Spleen (tissue), 11 donors: ENCODE data around the gene NLRP3. TPM values are rescaled to one million over a fixed set of nuclear protein-coding genes. Genes with fewer than 3 reads are reported as not detected.

Experiments
- DNase-seq: peaks from one replicate; pipeline ENCODE4 v3.0.0-alpha.2; 2020
- H3K27ac ChIP-seq, 8 donors: fragments of 200-600 bp; sonication (generic) in 7 of 8; 1 replicate in 4 of 8; 2 replicates in 4 of 8; pipeline versions ENCODE4 v1.5.0 to v1.8.0; 2016 to 2021; ENCODE audit warnings: inconsistent platforms in 4 of 8, mild to moderate bottlenecking in 4 of 8, moderate library complexity in 1 of 8
- H3K27me3 ChIP-seq, 7 donors: fragments of 200-600 bp; sonication (generic) in 6 of 7; replicated peaks in 1 of 7; 1 replicate in 4 of 7; 2 replicates in 3 of 7; pipeline versions ENCODE4 v1.5.0 to v1.8.0; 2016 to 2021; ENCODE audit warnings: inconsistent platforms in 3 of 7, mild to moderate bottlenecking in 1 of 7
- H3K36me3 ChIP-seq, 6 donors: fragments of 200-600 bp; sonication (generic) in 5 of 6; 1 replicate in 4 of 6; 2 replicates in 2 of 6; pipeline versions ENCODE4 v1.5.0 to v1.8.0; 2016 to 2021; ENCODE audit warnings: inconsistent platforms in 2 of 6
- H3K4me1 ChIP-seq, 6 donors: fragments of 200-600 bp; sonication (generic) in 5 of 6; 1 replicate in 3 of 6; 2 replicates in 3 of 6; pipeline versions ENCODE4 v1.5.0 to v1.8.0; 2016 to 2021; ENCODE audit warnings: inconsistent platforms in 3 of 6
- H3K4me3 ChIP-seq, 8 donors: fragments of 200-600 bp; sonication (generic) in 7 of 8; 1 replicate in 4 of 8; 2 replicates in 4 of 8; pipeline versions ENCODE4 v1.5.0 to v1.8.0; 2016 to 2021; ENCODE audit warnings: inconsistent platforms in 4 of 8, mild to moderate bottlenecking in 4 of 8, moderate library complexity in 2 of 8
- H3K9me3 ChIP-seq, 8 donors: fragments of 200-600 bp; sonication (generic) in 7 of 8; 1 replicate in 4 of 8; 2 replicates in 4 of 8; pipeline versions ENCODE4 v1.5.0 to v1.8.0; 2016 to 2021; ENCODE audit warnings: inconsistent platforms in 4 of 8
- POLR2A ChIP-seq, 3 donors: fragments of 450-650 bp; IDR thresholded peaks; one replicate each; pipeline ENCODE4 v1.5.1; 2017; ENCODE audit warnings: antibody characterized with exemption in 3 of 3, mild to moderate bottlenecking in 1 of 3
- POLR2AphosphoS5 ChIP-seq, 3 donors: sonication (generic); formaldehyde crosslinking; IDR thresholded peaks; one replicate each; pipeline ENCODE4 v1.5.1; 2017; ENCODE audit warnings: antibody characterized with exemption in 3 of 3
- WGBS, 5 donors: extraction: QIAGEN DNeasy Blood & Tissue Kit in 3 of 5; methylation state at CpG; one replicate each; pipeline versions ENCODE4 v1.1.5 to v1.1.7; 2013 to 2018; 5-methylcytosine and 5-hydroxymethylcytosine counted together
- intact Hi-C: fragments of 100-400 bp; cut with DNase I; formaldehyde crosslinking; loops from one replicate; pipeline ENCODE4 v1.15.0; 2023; ENCODE audit warnings: low total_unique reads
- polyA plus RNA-seq, 3 donors: library from polyadenylated mRNA; stranded (reverse); fragments of 200-250 nt; gene quantifications; one replicate each; pipeline ENCODE4 v1.2.1, GENCODE V29; 2013
- total RNA-seq, 7 donors: library from RNA; depleted of rRNA in 3 of 7; stranded (reverse); fragments of >200 nt in 3 of 7; fragmentation: NEBNext Ultra II Directional in 4 of 7; extraction: Animal tissue kit (Norgen Biotek cat#: 25700) in 4 of 7; gene quantifications; one replicate each; pipeline versions ENCODE4 v1.1.0 to v1.2.1, GENCODE V29; 2016 to 2021
- TF ChIP-seq, protein P1 (sequence below), 11 experiments: fragments of 200-600 bp in 7 of 11; fragments of 450-650 bp in 4 of 11; sonication (generic) in 4 of 11; IDR thresholded peaks in 8 of 11; conservative IDR thresholded peaks in 3 of 11; 1 replicate in 7 of 11; 2 replicates in 4 of 11; pipeline versions ENCODE4 v1.4.0 to v1.8.0; 2016 to 2021; ENCODE audit warnings: antibody characterized with exemption in 11 of 11, inconsistent platforms in 4 of 11, mild to moderate bottlenecking in 1 of 11
- donor health status: healthy with polysubstance abuse.
- donor health status: DM: no; HTN: no; CAD: no; lungs with moderate emphysema.
- donor health status: DM: no; HTN: no; CAD: no.
- donor health status: Bipolar disorder and iron deficiency.
- donor health status: healthy.
- donor health status: DM: no; HTN: no; CAD: no.
- donor health status: DM: yes; HTN: yes; CAD: no.

Gene NLRP3
- total and polyA plus RNA-seq, 10 donors = 1.2 to 17.0 (median 9.1) TPM

GRCh38 chr1:247448107-247448791 is 32.3 kb downstream of the NLRP3 start:
- peak overlapping the region in 7 of 8 donors; percentile 2 to 75 (median 46) for H3K27ac ChIP-seq
- H3K27me3 ChIP-seq = no peaks in the 10 kb centered on the region
- H3K4me3 ChIP-seq = peak overlapping the region in 7 of 8 donors; percentile 6 to 62 (median 29)
- WGBS, 5 donors = 37 to 47% (median 43%) methylated on average over 31 of the region's 31 CpGs
- peak; percentile 78 to 81 (median 80) for TF ChIP-seq POLR2AphosphoS5 (IDR thresholded peaks at IDR 0.05)
- TF ChIP-seq POLR2A (IDR thresholded peaks at IDR 0.05) = no peak
- TF ChIP-seq, protein P1, sequence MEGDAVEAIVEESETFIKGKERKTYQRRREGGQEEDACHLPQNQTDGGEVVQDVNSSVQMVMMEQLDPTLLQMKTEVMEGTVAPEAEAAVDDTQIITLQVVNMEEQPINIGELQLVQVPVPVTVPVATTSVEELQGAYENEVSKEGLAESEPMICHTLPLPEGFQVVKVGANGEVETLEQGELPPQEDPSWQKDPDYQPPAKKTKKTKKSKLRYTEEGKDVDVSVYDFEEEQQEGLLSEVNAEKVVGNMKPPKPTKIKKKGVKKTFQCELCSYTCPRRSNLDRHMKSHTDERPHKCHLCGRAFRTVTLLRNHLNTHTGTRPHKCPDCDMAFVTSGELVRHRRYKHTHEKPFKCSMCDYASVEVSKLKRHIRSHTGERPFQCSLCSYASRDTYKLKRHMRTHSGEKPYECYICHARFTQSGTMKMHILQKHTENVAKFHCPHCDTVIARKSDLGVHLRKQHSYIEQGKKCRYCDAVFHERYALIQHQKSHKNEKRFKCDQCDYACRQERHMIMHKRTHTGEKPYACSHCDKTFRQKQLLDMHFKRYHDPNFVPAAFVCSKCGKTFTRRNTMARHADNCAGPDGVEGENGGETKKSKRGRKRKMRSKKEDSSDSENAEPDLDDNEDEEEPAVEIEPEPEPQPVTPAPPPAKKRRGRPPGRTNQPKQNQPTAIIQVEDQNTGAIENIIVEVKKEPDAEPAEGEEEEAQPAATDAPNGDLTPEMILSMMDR (IDR thresholded peaks at IDR 0.05 in 8 of 11, conservative IDR thresholded peaks at IDR 0.05 in 3 of 11) = no peak
- intact Hi-C loops = no loop called here
- H3K9me3 ChIP-seq = no peaks in the 10 kb centered on the region
- DNase-seq = peak; percentile 86
- H3K4me1 ChIP-seq = peaks cover 0 to 15% (median 1%) of the 10 kb centered on the region in 6 donors
- H3K36me3 ChIP-seq = peaks cover 0 to 52% (median 0%) of the 10 kb centered on the region in 6 donors

- H3K27ac ChIP-seq = no peak overlapping the region
- no peak for DNase-seq
- intact Hi-C loops = no loop called here
- H3K9me3 ChIP-seq = no peaks in the 10 kb centered on the region
- peaks cover 0 to 31% (median 0%) of the 10 kb centered on the region in 6 donors for H3K36me3 ChIP-seq
- peaks cover 0 to 20% (median 1%) of the 10 kb centered on the region in 6 donors for H3K4me1 ChIP-seq
- H3K4me3 ChIP-seq = no peak overlapping the region
- H3K27me3 ChIP-seq = peaks cover 0 to 9% (median 0%) of the 10 kb centered on the region in 7 donors
- TF ChIP-seq POLR2AphosphoS5 (IDR thresholded peaks at IDR 0.05) = no peak
- TF ChIP-seq, protein P1 (IDR thresholded peaks at IDR 0.05 in 8 of 11, conservative IDR thresholded peaks at IDR 0.05 in 3 of 11) = no peak
- no peak for TF ChIP-seq POLR2A (IDR thresholded peaks at IDR 0.05)
- WGBS, 5 donors = 89 to 95% (median 92%) methylated on average over 23 of the region's 23 CpGs
These were observed 35.5 kb downstream of the NLRP3 start for GRCh38 chr1:247451388-247452010.

GRCh38 chr1:247452447-247453039 is 36.6 kb downstream of the NLRP3 start:
- H3K9me3 ChIP-seq = no peaks in the 10 kb centered on the region
- intact Hi-C loops = no loop called here
- H3K4me3 ChIP-seq = no peak overlapping the region
- TF ChIP-seq POLR2A (IDR thresholded peaks at IDR 0.05) (no peak), POLR2AphosphoS5 (IDR thresholded peaks at IDR 0.05) (no peak)
- TF ChIP-seq, protein P1 (IDR thresholded peaks at IDR 0.05 in 8 of 11, conservative IDR thresholded peaks at IDR 0.05 in 3 of 11) = no peak
- peaks cover 0 to 9% (median 0%) of the 10 kb centered on the region in 7 donors for H3K27me3 ChIP-seq
- WGBS, 5 donors = 74 to 88% (median 78%) methylated on average over 12 of the region's 12 CpGs
- H3K27ac ChIP-seq = no peak overlapping the region
- H3K4me1 ChIP-seq = peaks cover 0 to 24% (median under 1%) of the 10 kb centered on the region in 6 donors
- H3K36me3 ChIP-seq = peaks cover 0 to 24% (median 0%) of the 10 kb centered on the region in 6 donors
- no peak for DNase-seq

DNA sequence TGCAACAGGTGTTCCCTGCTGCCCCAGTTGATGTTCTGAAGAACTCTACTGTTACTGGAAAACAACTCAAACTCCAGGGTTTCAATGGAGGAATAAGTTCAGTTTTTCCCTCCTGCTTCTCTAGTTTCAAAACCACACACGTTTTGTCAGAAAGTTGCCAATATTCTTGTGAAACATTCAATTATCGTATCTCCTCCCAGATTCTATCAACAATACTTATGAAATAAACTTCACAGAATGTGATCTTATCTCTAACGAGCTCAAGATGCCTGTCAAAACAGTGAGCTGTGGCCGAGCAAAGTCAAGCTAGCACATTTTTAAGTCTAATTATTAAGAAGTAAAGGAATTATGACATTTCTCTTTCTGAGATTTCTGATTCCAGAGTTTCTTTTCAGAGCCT is 37.3 kb downstream of the NLRP3 start:
- 14 to 30% (median 22%) methylated on average over 4 of the region's 4 CpGs for WGBS, 5 donors

More for the DNA sequence above, 37.3 kb downstream of the NLRP3 start:
- Histone ChIP-seq H3K27me3 (peaks cover 0 to 9% (median 0%) of the 10 kb centered on the region in 7 donors), H3K4me3 (no peak overlapping the region), H3K27ac (no peak overlapping the region), H3K4me1 (peaks cover 0 to 23% (median 0%) of the 10 kb centered on the region in 6 donors), H3K9me3 (no peaks in the 10 kb centered on the region), H3K36me3 (peaks cover 0 to 20% (median 0%) of the 10 kb centered on the region in 6 donors)
- TF ChIP-seq POLR2AphosphoS5 (IDR thresholded peaks at IDR 0.05) = no peak
- TF ChIP-seq, protein P1 (IDR thresholded peaks at IDR 0.05 in 8 of 11, conservative IDR thresholded peaks at IDR 0.05 in 3 of 11) = no peak
- no peak for TF ChIP-seq POLR2A (IDR thresholded peaks at IDR 0.05)
- intact Hi-C loops = no loop called here
- no peak for DNase-seq
